Liver (tissue), 9 donors: Measurements from ENCODE around the gene ATXN1. TPM values are rescaled to one million over a fixed set of nuclear protein-coding genes. Genes with fewer than 3 reads are reported as not detected.

ENCODE experiments used
- DNase-seq: peaks from one replicate; pipeline ENCODE4 v3.0.0-alpha.2; 2017; ENCODE audit warnings: low spot score
- H3K27ac ChIP-seq, 2 donors: one replicate each; pipeline ENCODE4 v1.7.0; 2013; ENCODE audit warnings: inconsistent platforms in 2 of 2, low read length in 2 of 2, control low read depth in 1 of 2, low read depth in 1 of 2, mild to moderate bottlenecking in 1 of 2
- H3K27me3 ChIP-seq, 4 donors: one replicate each; pipeline versions ENCODE4 v1.6.1 to v1.7.0; 2013; ENCODE audit warnings: low read length in 3 of 4, inconsistent platforms in 1 of 4, mild to moderate bottlenecking in 1 of 4, moderate library complexity in 1 of 4; ENCODE audit not compliant: control insufficient read depth in 4 of 4, insufficient read depth in 4 of 4
- H3K36me3 ChIP-seq, 4 donors: one replicate each; pipeline versions ENCODE4 v1.6.1 to v1.7.0; 2013; ENCODE audit warnings: low read length in 3 of 4, mild to moderate bottlenecking in 3 of 4, low read depth in 1 of 4, moderate library complexity in 1 of 4; ENCODE audit not compliant: control insufficient read depth in 4 of 4, insufficient read depth in 3 of 4
- H3K4me1 ChIP-seq, 4 donors: one replicate each; pipeline versions ENCODE4 v1.6.1 to v1.7.0; 2013; ENCODE audit warnings: low read length in 3 of 4, mild to moderate bottlenecking in 3 of 4, moderate library complexity in 1 of 4; ENCODE audit not compliant: control insufficient read depth in 4 of 4, insufficient read depth in 4 of 4
- H3K4me3 ChIP-seq, 3 donors: one replicate each; pipeline versions ENCODE4 v1.6.1 to v1.7.0; 2013; ENCODE audit warnings: low read length in 3 of 3, control low read depth in 1 of 3, low read depth in 1 of 3, mild to moderate bottlenecking in 1 of 3
- H3K9ac ChIP-seq, 2 donors: one replicate each; pipeline ENCODE4 v1.7.0; 2013; ENCODE audit warnings: low read length in 2 of 2, mild to moderate bottlenecking in 2 of 2, moderate library complexity in 2 of 2, control low read depth in 1 of 2, low read depth in 1 of 2
- H3K9me3 ChIP-seq, 4 donors: one replicate each; pipeline versions ENCODE4 v1.6.1 to v1.7.0; 2013; ENCODE audit warnings: low read length in 3 of 4; ENCODE audit not compliant: control insufficient read depth in 4 of 4
- EGR1 ChIP-seq, 2 donors: IDR thresholded peaks; 2 replicates each; pipeline ENCODE4 v1.6.1; 2016 to 2018; ENCODE audit warnings: antibody characterized with exemption in 2 of 2, low read depth in 2 of 2
- FOXA1 ChIP-seq: IDR thresholded peaks from 2 replicates; pipeline ENCODE4 v1.6.1; 2016; ENCODE audit warnings: antibody characterized with exemption
- FOXA2 ChIP-seq: IDR thresholded peaks from 2 replicates; pipeline ENCODE4 v1.6.1; 2016; ENCODE audit warnings: antibody characterized with exemption
- GABPA ChIP-seq, 2 donors: IDR thresholded peaks in 1 of 2; conservative IDR thresholded peaks in 1 of 2; 2 replicates each; pipeline ENCODE4 v1.6.1; 2016; ENCODE audit warnings: antibody characterized with exemption in 2 of 2, mild to moderate bottlenecking in 1 of 2, moderate library complexity in 1 of 2
- HNF4G ChIP-seq: IDR thresholded peaks from 2 replicates; pipeline ENCODE4 v1.6.1; 2016; ENCODE audit warnings: antibody characterized with exemption
- JUND ChIP-seq, 2 donors: IDR thresholded peaks; 2 replicates each; pipeline ENCODE4 v1.6.1; 2016; ENCODE audit warnings: antibody characterized with exemption in 2 of 2
- NR2F2 ChIP-seq: IDR thresholded peaks from 2 replicates; pipeline ENCODE4 v1.6.1; 2016; ENCODE audit warnings: antibody characterized with exemption
- RAD21 ChIP-seq, 2 donors: IDR thresholded peaks; 2 replicates each; pipeline ENCODE4 v1.6.1; 2016; ENCODE audit warnings: antibody characterized with exemption in 2 of 2, mild to moderate bottlenecking in 2 of 2
- RXRA ChIP-seq, 2 donors: IDR thresholded peaks; 2 replicates each; pipeline ENCODE4 v1.6.1; 2017 to 2018; ENCODE audit warnings: antibody characterized with exemption in 2 of 2, mild to moderate bottlenecking in 1 of 2
- SP1 ChIP-seq: IDR thresholded peaks from 2 replicates; pipeline ENCODE4 v1.6.1; 2018; ENCODE audit warnings: antibody characterized with exemption, mild to moderate bottlenecking
- YY1 ChIP-seq: IDR thresholded peaks from 2 replicates; pipeline ENCODE4 v1.6.1; 2016; ENCODE audit warnings: antibody characterized with exemption, mild to moderate bottlenecking
- WGBS: extraction: QIAGEN DNeasy Blood & Tissue Kit; methylation state at CpG from one replicate; pipeline ENCODE4 v1.1.7; 2013; 5-methylcytosine and 5-hydroxymethylcytosine counted together
- polyA plus RNA-seq, 2 donors: library from polyadenylated mRNA; stranded (reverse) in 1 of 2; unstranded in 1 of 2; fragments of 200-250 nt in 1 of 2; fragments of >200 nt in 1 of 2; fragmentation: Nextera tagmentation in 1 of 2; extraction: Ambion mirVana in 1 of 2; gene quantifications; one replicate each; pipeline versions ENCODE4 v1.2.1 to v1.2.3, GENCODE V29; 2013 to 2015
- total RNA-seq, 2 donors: library from RNA; depleted of rRNA; stranded (reverse); fragments of >200 nt; gene quantifications; one replicate each; pipeline ENCODE4 v1.2.3, GENCODE V29; 2014
- TF ChIP-seq, protein P1 (sequence below): IDR thresholded peaks from 2 replicates; pipeline ENCODE4 v1.6.1; 2016; ENCODE audit warnings: antibody characterized with exemption
- TF ChIP-seq, protein P2 (sequence below): IDR thresholded peaks from 2 replicates; pipeline ENCODE4 v1.6.1; 2016; ENCODE audit warnings: antibody characterized with exemption
- TF ChIP-seq, protein P3 (sequence below): fragments of 150-350 bp; IDR thresholded peaks from 2 replicates; pipeline ENCODE4 v1.5.1; 2017; ENCODE audit warnings: improper control_type of control experiment, low read depth, low read length; ENCODE audit not compliant: missing input control
- TF ChIP-seq, protein P4 (sequence below): IDR thresholded peaks from 2 replicates; pipeline ENCODE4 v1.6.1; 2016; ENCODE audit warnings: antibody characterized with exemption
- donor health status: healthy.
- donor health status: healthy.
- donor health status: healthy.
- donor health status: healthy.
- donor health status: healthy.

The ATXN1 gene
- total and polyA plus RNA-seq, 4 donors = 4.3 to 29.7 (median 8.2) TPM

DNA sequence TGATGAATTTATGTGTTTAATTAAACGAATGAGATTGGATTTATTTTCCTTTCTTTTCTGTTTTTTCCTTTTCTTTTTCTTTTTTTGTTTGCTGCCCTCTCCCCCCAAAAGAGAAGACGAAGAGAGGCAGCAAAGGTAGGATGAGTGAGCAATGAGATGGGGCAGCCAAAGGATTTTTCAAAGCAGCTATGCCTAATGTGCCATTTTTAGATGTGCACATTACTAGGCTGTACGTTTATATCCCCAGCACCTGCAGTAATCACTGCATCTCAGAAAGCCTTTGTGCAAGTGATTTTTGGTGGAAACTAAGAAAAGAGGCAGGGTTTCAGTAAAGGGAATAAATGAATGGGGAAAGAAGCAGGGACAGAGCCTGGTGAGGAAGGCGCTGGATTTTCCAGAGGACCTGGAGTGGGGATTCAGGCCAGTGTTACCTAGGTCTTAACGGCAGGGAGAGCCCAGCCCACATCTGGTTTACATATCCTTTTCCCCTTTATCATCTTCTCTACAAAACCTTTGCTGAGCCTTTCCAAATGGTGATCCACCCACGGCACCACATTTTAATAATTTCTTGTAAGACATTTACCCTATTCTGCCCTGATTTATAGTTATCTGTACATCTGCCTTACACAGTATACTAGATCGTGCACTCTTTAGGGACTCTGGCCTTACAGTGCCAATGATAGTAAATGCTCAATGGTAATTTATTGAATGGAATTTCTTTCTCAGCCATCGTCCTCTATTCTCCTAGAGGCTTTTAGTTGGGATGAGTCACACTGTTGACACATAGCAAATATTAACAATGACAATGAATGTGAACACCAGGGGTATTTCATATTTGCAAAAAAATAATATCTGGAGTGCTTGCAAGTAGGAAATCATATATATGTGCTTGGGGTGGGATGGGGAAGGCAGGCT lies 38.3 kb upstream of the ATXN1 start:
- H3K36me3 ChIP-seq = no peaks in the 10 kb centered on the region
- no peak for DNase-seq
- H3K4me1 ChIP-seq = no peaks in the 10 kb centered on the region
- no peak overlapping the region for H3K9ac ChIP-seq
- no peak for TF ChIP-seq FOXA2
- TF ChIP-seq, protein P1, sequence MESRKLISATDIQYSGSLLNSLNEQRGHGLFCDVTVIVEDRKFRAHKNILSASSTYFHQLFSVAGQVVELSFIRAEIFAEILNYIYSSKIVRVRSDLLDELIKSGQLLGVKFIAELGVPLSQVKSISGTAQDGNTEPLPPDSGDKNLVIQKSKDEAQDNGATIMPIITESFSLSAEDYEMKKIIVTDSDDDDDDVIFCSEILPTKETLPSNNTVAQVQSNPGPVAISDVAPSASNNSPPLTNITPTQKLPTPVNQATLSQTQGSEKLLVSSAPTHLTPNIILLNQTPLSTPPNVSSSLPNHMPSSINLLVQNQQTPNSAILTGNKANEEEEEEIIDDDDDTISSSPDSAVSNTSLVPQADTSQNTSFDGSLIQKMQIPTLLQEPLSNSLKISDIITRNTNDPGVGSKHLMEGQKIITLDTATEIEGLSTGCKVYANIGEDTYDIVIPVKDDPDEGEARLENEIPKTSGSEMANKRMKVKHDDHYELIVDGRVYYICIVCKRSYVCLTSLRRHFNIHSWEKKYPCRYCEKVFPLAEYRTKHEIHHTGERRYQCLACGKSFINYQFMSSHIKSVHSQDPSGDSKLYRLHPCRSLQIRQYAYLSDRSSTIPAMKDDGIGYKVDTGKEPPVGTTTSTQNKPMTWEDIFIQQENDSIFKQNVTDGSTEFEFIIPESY = no peak
- TF ChIP-seq JUND (IDR thresholded peaks at IDR 0.05) = peak in 1 of 2 donors; percentile 24
- H3K27ac ChIP-seq = no peak overlapping the region
- 75% methylated on average over 8 of the region's 8 CpGs for WGBS
- H3K9me3 ChIP-seq = no peaks in the 10 kb centered on the region
- no peak overlapping the region for H3K4me3 ChIP-seq
- H3K27me3 ChIP-seq = no peaks in the 10 kb centered on the region

DNA sequence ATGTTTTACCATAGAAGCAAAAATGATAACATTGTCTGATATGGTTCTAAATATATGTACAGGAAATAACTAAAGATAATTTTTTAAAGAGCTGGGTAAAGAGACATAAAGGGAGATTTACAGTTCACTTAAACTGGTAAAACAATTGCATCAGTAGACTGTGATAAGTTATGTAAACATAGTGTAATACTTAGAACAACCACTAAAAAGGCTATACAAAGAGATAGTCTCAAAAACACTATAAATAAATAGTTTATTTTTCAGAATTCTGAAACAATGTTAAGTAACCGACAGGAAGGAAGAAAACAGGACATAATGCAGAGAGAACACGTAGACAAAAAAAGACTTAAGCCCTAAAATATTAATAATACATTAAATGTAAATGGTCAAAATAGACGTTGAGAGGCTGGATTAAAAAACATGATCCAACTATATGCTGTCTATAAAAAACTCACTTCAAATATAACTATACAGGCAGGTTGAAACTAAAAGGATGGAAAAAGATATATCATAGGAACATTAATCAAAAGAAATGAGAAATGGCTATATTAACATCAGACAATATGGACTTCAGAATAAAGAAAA lies 32.7 kb upstream of the ATXN1 start:
- DNase-seq = no peak
- Histone ChIP-seq H3K27ac (no peak overlapping the region), H3K9ac (no peak overlapping the region), H3K4me1 (no peaks in the 10 kb centered on the region), H3K9me3 (no peaks in the 10 kb centered on the region), H3K27me3 (no peaks in the 10 kb centered on the region), H3K36me3 (no peaks in the 10 kb centered on the region), H3K4me3 (no peak overlapping the region)
- TF ChIP-seq SP1 (no peak), HNF4G (no peak), EGR1 (IDR thresholded peaks at IDR 0.05; ENCODE audit: low read depth in 2 of 2) (no peak), FOXA2 (no peak), GABPA (IDR thresholded peaks at IDR 0.05 in 1 of 2, conservative IDR thresholded peaks at IDR 0.05 in 1 of 2) (no peak), JUND (IDR thresholded peaks at IDR 0.05) (no peak)
- TF ChIP-seq, protein P1 = no peak
- TF ChIP-seq, protein P2, sequence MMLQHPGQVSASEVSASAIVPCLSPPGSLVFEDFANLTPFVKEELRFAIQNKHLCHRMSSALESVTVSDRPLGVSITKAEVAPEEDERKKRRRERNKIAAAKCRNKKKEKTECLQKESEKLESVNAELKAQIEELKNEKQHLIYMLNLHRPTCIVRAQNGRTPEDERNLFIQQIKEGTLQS = no peak
- 90% methylated on average over 3 of the region's 3 CpGs for WGBS

DNA sequence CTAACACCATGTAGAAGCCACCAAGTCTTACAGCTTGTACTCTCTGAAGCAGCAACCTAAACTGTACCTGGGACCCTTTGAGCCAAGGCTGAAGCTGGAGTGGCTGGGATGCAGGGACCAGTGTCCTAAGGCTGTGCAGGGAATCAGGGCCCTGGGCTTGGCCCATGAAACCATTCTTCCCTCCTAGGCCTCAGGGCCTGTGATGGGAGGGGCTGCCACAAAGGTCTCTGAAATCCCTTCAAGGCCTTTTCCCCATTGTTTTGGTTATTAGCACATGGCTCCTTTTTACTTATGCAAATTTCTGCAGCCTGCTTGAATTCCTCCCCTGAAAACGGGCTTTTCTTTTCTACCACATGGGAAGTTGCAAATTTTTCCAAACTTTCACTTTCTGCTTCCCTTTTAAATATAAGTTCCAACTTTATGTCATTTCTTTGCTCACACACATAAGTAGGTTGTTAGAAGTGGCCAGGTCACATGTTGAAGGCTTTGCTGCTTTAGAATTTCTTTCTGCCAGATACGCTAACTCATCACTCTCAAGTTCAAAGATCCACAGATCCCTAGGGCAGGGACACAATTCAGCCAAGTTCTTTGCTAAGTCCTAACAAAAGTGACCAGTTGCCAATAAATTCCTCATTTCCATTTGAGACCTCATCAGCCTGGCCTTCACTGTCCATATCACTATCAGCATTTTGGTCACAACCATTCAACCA lies 28.2 kb upstream of the ATXN1 start:
- DNase-seq = no peak
- Histone ChIP-seq H3K27ac (no peak overlapping the region), H3K27me3 (no peaks in the 10 kb centered on the region), H3K4me3 (no peak overlapping the region), H3K9ac (no peak overlapping the region), H3K4me1 (no peaks in the 10 kb centered on the region), H3K36me3 (no peaks in the 10 kb centered on the region), H3K9me3 (no peaks in the 10 kb centered on the region)
- TF ChIP-seq EGR1 (IDR thresholded peaks at IDR 0.05; ENCODE audit: low read depth in 2 of 2) (no peak), YY1 (no peak), SP1 (no peak), FOXA1 (no peak), HNF4G (no peak), GABPA (IDR thresholded peaks at IDR 0.05 in 1 of 2, conservative IDR thresholded peaks at IDR 0.05 in 1 of 2) (no peak), RAD21 (IDR thresholded peaks at IDR 0.05) (no peak), NR2F2 (no peak), FOXA2 (no peak), JUND (IDR thresholded peaks at IDR 0.05) (no peak), RXRA (IDR thresholded peaks at IDR 0.05) (no peak)
- TF ChIP-seq, protein P3, sequence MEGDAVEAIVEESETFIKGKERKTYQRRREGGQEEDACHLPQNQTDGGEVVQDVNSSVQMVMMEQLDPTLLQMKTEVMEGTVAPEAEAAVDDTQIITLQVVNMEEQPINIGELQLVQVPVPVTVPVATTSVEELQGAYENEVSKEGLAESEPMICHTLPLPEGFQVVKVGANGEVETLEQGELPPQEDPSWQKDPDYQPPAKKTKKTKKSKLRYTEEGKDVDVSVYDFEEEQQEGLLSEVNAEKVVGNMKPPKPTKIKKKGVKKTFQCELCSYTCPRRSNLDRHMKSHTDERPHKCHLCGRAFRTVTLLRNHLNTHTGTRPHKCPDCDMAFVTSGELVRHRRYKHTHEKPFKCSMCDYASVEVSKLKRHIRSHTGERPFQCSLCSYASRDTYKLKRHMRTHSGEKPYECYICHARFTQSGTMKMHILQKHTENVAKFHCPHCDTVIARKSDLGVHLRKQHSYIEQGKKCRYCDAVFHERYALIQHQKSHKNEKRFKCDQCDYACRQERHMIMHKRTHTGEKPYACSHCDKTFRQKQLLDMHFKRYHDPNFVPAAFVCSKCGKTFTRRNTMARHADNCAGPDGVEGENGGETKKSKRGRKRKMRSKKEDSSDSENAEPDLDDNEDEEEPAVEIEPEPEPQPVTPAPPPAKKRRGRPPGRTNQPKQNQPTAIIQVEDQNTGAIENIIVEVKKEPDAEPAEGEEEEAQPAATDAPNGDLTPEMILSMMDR = no peak
- TF ChIP-seq, protein P4, sequence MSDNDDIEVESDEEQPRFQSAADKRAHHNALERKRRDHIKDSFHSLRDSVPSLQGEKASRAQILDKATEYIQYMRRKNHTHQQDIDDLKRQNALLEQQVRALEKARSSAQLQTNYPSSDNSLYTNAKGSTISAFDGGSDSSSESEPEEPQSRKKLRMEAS = no peak
- WGBS = 90% methylated on average over 2 of the region's 2 CpGs
